ENCODE data around the gene CCDC142. TPM values are rescaled to one million over a fixed set of nuclear protein-coding genes. Genes with fewer than 3 reads are reported as not detected.

Gene CCDC142
- total and polyA plus RNA-seq, 10 of the 15 experiments (the other 5 are each of a cell fraction or from before 2014, with no cell fraction given), result 0.93 to 16.9 (median 9.0) TPM

DNA sequence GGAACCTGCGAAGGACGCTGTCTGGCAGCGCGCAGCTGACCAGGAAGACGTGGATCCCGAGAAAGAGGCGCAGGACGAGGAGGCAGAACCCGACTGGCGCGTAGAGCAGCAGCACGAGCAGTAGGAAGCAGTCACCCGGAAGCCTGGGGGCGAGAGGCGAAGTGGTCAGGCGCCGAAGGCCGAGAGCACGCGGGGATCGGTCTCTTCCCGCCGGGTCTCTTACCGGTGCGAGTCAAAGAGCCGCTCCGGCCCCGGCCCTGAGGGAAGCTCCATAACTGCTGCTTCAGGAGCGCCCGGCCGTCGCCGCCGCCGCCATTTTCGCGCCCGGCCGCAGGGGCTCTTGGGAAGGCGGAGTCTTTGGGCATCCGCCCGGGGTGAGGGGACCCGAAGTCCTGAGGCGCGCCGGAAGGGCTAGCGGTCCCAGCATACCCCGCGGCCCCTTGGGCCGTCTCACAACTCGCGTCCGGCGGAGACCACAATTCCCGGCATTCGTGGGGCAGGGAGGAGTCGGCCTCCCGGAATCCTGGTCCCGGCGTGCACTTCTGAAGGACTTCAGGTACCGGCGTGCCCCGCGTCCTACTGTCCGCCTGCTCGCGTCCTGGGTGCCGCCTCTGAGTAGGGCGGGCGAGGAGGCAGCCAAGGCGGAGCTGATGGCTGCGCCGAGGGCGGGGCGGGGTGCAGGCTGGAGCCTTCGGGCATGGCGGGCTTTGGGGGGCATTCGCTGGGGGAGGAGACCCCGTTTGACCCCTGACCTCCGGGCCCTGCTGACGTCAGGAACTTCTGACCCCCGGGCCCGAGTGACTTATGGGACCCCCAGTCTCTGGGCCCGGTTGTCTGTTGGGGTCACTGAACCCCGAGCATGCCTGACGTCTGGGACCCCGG is 46.8 kb upstream of the CCDC142 start, which contains the start of the genes AUP1 and HTRA2 (continued):
- no peak for TF ChIP-seq HDAC6 (IDR thresholded peaks at IDR 0.05; ENCODE audit: unreplicated experiment)
- peak; percentile 11 to 56; a peak in 2 of 4 replicates for TF ChIP-seq BHLHE40 (IDR thresholded peaks at IDR 0.05; ENCODE audit: borderline replicate concordance in 1 of 2, low read depth in 2 of 2, low read length in 1 of 2)
- peak; percentile 56; the same call in 1 of the 2 replicates for TF ChIP-seq RB1 (IDR thresholded peaks at IDR 0.05; ENCODE audit: borderline replicate concordance)
- no peak for TF ChIP-seq CEBPB (IDR thresholded peaks at IDR 0.05; ENCODE audit: borderline replicate concordance in 1 of 2, low read depth in 2 of 2, low read length in 2 of 2)
- TF ChIP-seq, protein P1, sequence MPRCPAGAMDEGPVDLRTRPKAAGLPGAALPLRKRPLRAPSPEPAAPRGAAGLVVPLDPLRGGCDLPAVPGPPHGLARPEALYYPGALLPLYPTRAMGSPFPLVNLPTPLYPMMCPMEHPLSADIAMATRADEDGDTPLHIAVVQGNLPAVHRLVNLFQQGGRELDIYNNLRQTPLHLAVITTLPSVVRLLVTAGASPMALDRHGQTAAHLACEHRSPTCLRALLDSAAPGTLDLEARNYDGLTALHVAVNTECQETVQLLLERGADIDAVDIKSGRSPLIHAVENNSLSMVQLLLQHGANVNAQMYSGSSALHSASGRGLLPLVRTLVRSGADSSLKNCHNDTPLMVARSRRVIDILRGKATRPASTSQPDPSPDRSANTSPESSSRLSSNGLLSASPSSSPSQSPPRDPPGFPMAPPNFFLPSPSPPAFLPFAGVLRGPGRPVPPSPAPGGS (IDR thresholded peaks at IDR 0.05; ENCODE audit: borderline replicate concordance, insufficient read depth, low read depth, low read length, poor library complexity, severe bottlenecking), result no peak
- TF ChIP-seq CHD1 (IDR thresholded peaks at IDR 0.05; ENCODE audit: low read depth, low read length), result no peak
- TF ChIP-seq TBL1XR1 (IDR thresholded peaks at IDR 0.05; ENCODE audit: low read depth, low read length), result no peak; the same call in 1 of the 2 replicates
- TF ChIP-seq, protein P2, sequence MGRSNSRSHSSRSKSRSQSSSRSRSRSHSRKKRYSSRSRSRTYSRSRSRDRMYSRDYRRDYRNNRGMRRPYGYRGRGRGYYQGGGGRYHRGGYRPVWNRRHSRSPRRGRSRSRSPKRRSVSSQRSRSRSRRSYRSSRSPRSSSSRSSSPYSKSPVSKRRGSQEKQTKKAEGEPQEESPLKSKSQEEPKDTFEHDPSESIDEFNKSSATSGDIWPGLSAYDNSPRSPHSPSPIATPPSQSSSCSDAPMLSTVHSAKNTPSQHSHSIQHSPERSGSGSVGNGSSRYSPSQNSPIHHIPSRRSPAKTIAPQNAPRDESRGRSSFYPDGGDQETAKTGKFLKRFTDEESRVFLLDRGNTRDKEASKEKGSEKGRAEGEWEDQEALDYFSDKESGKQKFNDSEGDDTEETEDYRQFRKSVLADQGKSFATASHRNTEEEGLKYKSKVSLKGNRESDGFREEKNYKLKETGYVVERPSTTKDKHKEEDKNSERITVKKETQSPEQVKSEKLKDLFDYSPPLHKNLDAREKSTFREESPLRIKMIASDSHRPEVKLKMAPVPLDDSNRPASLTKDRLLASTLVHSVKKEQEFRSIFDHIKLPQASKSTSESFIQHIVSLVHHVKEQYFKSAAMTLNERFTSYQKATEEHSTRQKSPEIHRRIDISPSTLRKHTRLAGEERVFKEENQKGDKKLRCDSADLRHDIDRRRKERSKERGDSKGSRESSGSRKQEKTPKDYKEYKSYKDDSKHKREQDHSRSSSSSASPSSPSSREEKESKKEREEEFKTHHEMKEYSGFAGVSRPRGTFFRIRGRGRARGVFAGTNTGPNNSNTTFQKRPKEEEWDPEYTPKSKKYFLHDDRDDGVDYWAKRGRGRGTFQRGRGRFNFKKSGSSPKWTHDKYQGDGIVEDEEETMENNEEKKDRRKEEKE (IDR thresholded peaks at IDR 0.05), result no peak
- peak; percentile 67 to 75; a peak in 3 of 4 replicates for TF ChIP-seq IKZF2 (IDR thresholded peaks at IDR 0.05)
- no peak for TF ChIP-seq MYB (IDR thresholded peaks at IDR 0.05; ENCODE audit: borderline replicate concordance, low read depth, low read length)
- TF ChIP-seq TCF7 (IDR thresholded peaks at IDR 0.05; ENCODE audit: borderline replicate concordance), result peak; percentile 73; the same call in 1 of the 2 replicates
- no peak for TF ChIP-seq ZBED1 (IDR thresholded peaks at IDR 0.05; ENCODE audit: borderline replicate concordance)
- TF ChIP-seq SREBF2 (IDR thresholded peaks at IDR 0.05; ENCODE audit: low read length), result no peak

Data from GM12878 (cell line).